HepG2 (cell line): ENCODE results near the gene ADCY6. TPM values are rescaled to one million over a fixed set of nuclear protein-coding genes. Genes with fewer than 3 reads are reported as not detected.

Source experiments
- ATAC-seq: fragments of 200-7000 bp; cut with Tn5 transposase; 3 replicates; pipeline ENCODE4 v1.9.1; 2020; ENCODE audit warnings: mild to moderate bottlenecking, moderate library complexity
- BruUV-seq: library from RNA; stranded (reverse); fragments of 400-500 nt; replicated peaks from 2 replicates; lab custom pipeline; 2021; lab: Mats Ljungman, UMichigan
- CTCF ChIA-PET: fragments of 300-600 bp; formaldehyde crosslinking; extraction: SDS; loops from one replicate; lab custom pipeline; 2021; ENCODE audit warnings: low total read pairs, inconsistent platforms, low intra/inter-chr PET ratio; lab: Yijun Ruan, JAX
- POLR2A ChIA-PET: fragments of 350-600 bp; sonication (Branson Sonifier 250); formaldehyde crosslinking; loops from one replicate; lab custom pipeline; 2020; ENCODE audit warnings: antibody characterized with exemption, inconsistent platforms; lab: Yijun Ruan, JAX
- DNase-seq: peaks from one replicate; pipeline ENCODE4 v3.0.0-alpha.2; 2015; ENCODE audit warnings: low spot score
- FAIRE-seq: peaks from 3 replicates; lab custom pipeline; 2011; peaks lifted over from hg19 to GRCh38; lab: Jason Lieb, UNC
- H2AFZ ChIP-seq: one replicate; pipeline ENCODE4 v1.6.1; 2011; ENCODE audit warnings: low read length, inconsistent platforms
- H3K27ac ChIP-seq: fragments of 300-600 bp; 3 replicates; pipeline ENCODE4 v1.8.0; 2011; ENCODE audit warnings: mixed run types, mild to moderate bottlenecking, mixed read lengths, low read length, inconsistent platforms; ENCODE audit not compliant: insufficient read depth; ENCODE audit errors: extremely low read length
- H3K27me3 ChIP-seq, 2 experiments: fragments of 200-600 bp in 1 of 2; 2 replicates in 1 of 2; 3 replicates in 1 of 2; pipeline versions ENCODE4 v1.6.0 to v1.8.0; 2011; ENCODE audit warnings: low read length in 2 of 2, mild to moderate bottlenecking in 2 of 2, moderate library complexity in 2 of 2, inconsistent platforms in 1 of 2; ENCODE audit not compliant: insufficient read depth in 2 of 2, control insufficient read depth in 1 of 2
- H3K36me3 ChIP-seq, 2 experiments: fragments of 200-600 bp in 1 of 2; replicated peaks in 1 of 2; 2 replicates in 1 of 2; 3 replicates in 1 of 2; pipeline versions ENCODE4 v1.5.1 to v1.8.0; 2011; ENCODE audit warnings: low read length in 2 of 2, inconsistent platforms in 1 of 2; ENCODE audit not compliant: insufficient read depth in 2 of 2, control insufficient read depth in 1 of 2
- H3K4me1 ChIP-seq: 2 replicates; pipeline ENCODE4 v1.5.1; 2012; ENCODE audit warnings: low read length, inconsistent platforms; ENCODE audit not compliant: insufficient read depth
- H3K4me2 ChIP-seq: 2 replicates; pipeline ENCODE4 v1.6.0; 2011; ENCODE audit warnings: low read depth, low read length, inconsistent platforms
- H3K4me3 ChIP-seq, 3 experiments: fragments of 200-600 bp in 1 of 3; sonication (generic), shearing (Covaris generic) in 1 of 3; replicated peaks in 1 of 3; 2 replicates each; pipeline ENCODE4 v1.5.1; 2011 to 2016; ENCODE audit warnings: low read length in 3 of 3, inconsistent platforms in 2 of 3, low read depth in 2 of 3, mild to moderate bottlenecking in 2 of 3, control low read depth in 1 of 3, mixed read lengths in 1 of 3; ENCODE audit not compliant: insufficient read depth in 1 of 3
- H3K79me2 ChIP-seq: one replicate; pipeline ENCODE4 v1.6.1; 2011; ENCODE audit warnings: low read length, inconsistent platforms; ENCODE audit not compliant: insufficient read depth
- H3K9ac ChIP-seq: 2 replicates; pipeline ENCODE4 v1.6.0; 2011; ENCODE audit warnings: mild to moderate bottlenecking, low read depth, low read length, inconsistent platforms; ENCODE audit not compliant: insufficient read depth
- H3K9me3 ChIP-seq: 2 replicates; pipeline ENCODE4 v1.5.1; 2012; ENCODE audit warnings: mild to moderate bottlenecking, low read length
- H4K20me1 ChIP-seq: 2 replicates; pipeline ENCODE4 v1.6.0; 2011; ENCODE audit warnings: inconsistent platforms, mild to moderate bottlenecking, low read length, moderate library complexity; ENCODE audit not compliant: insufficient read depth
- ARID4A ChIP-seq: sonication (generic); formaldehyde crosslinking; IDR thresholded peaks from 2 replicates; pipeline ENCODE4 v1.5.0; 2020; ENCODE audit warnings: mild to moderate bottlenecking, missing genetic modification reagents, borderline replicate concordance
- DMAP1 ChIP-seq: IDR thresholded peaks from 2 replicates; pipeline ENCODE4 v1.6.1; 2016
- FUBP1 ChIP-seq: sonication (generic); formaldehyde crosslinking; IDR thresholded peaks from 2 replicates; pipeline ENCODE4 v1.5.1; 2020; ENCODE audit warnings: missing genetic modification reagents, mild to moderate bottlenecking, borderline replicate concordance
- GTF2F1 ChIP-seq: fragments of 150-350 bp; IDR thresholded peaks from 2 replicates; pipeline ENCODE4 v1.6.1; 2014; ENCODE audit warnings: low read length
- MBD4 ChIP-seq: IDR thresholded peaks from 2 replicates; pipeline ENCODE4 v1.6.1; 2012; ENCODE audit warnings: low read length, inconsistent platforms, borderline replicate concordance
- MXD1 ChIP-seq: sonication (generic); formaldehyde crosslinking; IDR thresholded peaks from 2 replicates; pipeline ENCODE4 v1.4.0; 2020; ENCODE audit warnings: mild to moderate bottlenecking, missing genetic modification reagents
- SUZ12 ChIP-seq: fragments of 150-350 bp; IDR thresholded peaks from 2 replicates; pipeline ENCODE4 v1.6.1; 2014; ENCODE audit warnings: low read depth, low read length
- TAF15 ChIP-seq: fragments of 200-400 bp; formaldehyde crosslinking; IDR thresholded peaks from one replicate; pipeline ENCODE4 v1.6.1; 2018; ENCODE audit warnings: mild to moderate bottlenecking, low read depth, low read length; ENCODE audit not compliant: poor library complexity, severe bottlenecking
- TARDBP ChIP-seq: sonication (generic); formaldehyde crosslinking; IDR thresholded peaks from 2 replicates; pipeline ENCODE4 v1.8.0; 2022; ENCODE audit warnings: mild to moderate bottlenecking, missing genetic modification reagents
- TEAD2 ChIP-seq: sonication (generic); formaldehyde crosslinking; IDR thresholded peaks from 2 replicates; pipeline ENCODE4 v1.9.0; 2021; ENCODE audit warnings: missing genetic modification reagents
- TEAD3 ChIP-seq: optimal IDR thresholded peaks from 2 replicates; pipeline ENCODE3; 2016; ENCODE audit warnings: borderline replicate concordance
- ZBTB14 ChIP-seq: sonication (generic); formaldehyde crosslinking; IDR thresholded peaks from 2 replicates; pipeline ENCODE4 v1.4.0; 2020; ENCODE audit warnings: missing genetic modification reagents
- ZBTB3 ChIP-seq: sonication (generic); formaldehyde crosslinking; IDR thresholded peaks from 2 replicates; pipeline ENCODE4 v1.4.0; 2020; ENCODE audit warnings: low read depth, mild to moderate bottlenecking, moderate library complexity, missing genetic modification reagents, borderline replicate concordance
- ZNF10 ChIP-seq: sonication (generic); formaldehyde crosslinking; IDR thresholded peaks from 2 replicates; pipeline ENCODE4 v1.4.0; 2020; ENCODE audit warnings: mild to moderate bottlenecking, low read depth, missing genetic modification reagents, borderline replicate concordance
- ZNF274 ChIP-seq: sonication (generic); formaldehyde crosslinking; IDR thresholded peaks from 2 replicates; pipeline ENCODE4 v1.5.1; 2020; ENCODE audit warnings: mild to moderate bottlenecking, missing genetic modification reagents
- ZNF3 ChIP-seq: IDR thresholded peaks from 2 replicates; pipeline ENCODE4 v1.7.0; 2017; ENCODE audit warnings: inconsistent platforms
- ZNF556 ChIP-seq: sonication (generic); formaldehyde crosslinking; IDR thresholded peaks from 2 replicates; pipeline ENCODE4 v1.4.0; 2020; ENCODE audit warnings: mild to moderate bottlenecking, missing genetic modification reagents, borderline replicate concordance
- WGBS: methylation state at CpG from one replicate; pipeline ENCODE4 v1.1.6; 2017; ENCODE audit warnings: low lambda C conversion rate; 5-methylcytosine and 5-hydroxymethylcytosine counted together
- in situ Hi-C: cut with HindIII; loops from 2 replicates; pipeline ENCODE4 v1.10.0; 2017; ENCODE audit warnings: low pct_unique_long_range_greater_than_20kb; ENCODE audit not compliant: extremely low pct_ligation_motif_present
- intact Hi-C: fragments of 100-400 bp; cut with micrococcal nuclease; formaldehyde crosslinking; loops from one replicate; pipeline ENCODE4 v1.10.0; 2022; ENCODE audit not compliant: unreplicated experiment
- polyA plus RNA-seq, 8 experiments: library from polyadenylated mRNA; depleted of rRNA in 3 of 8; stranded (reverse) in 7 of 8; unstranded in 1 of 8; fragments of >200 nt; fragmentation: Illumina TruSeq in 4 of 8; extraction: Trizol in 4 of 8; gene quantifications; 2 replicates each; pipeline versions ENCODE4 v1.2.1 to v1.2.3, GENCODE V29; 2011 to 2016; ENCODE audit warnings: low read depth in 4 of 8, missing spikeins in 1 of 8, mixed read lengths in 1 of 8; ENCODE audit not compliant: insufficient read depth in 1 of 8
- total RNA-seq, 5 experiments: library from RNA; depleted of rRNA; stranded (reverse); fragments of >200 nt; fragmentation: Illumina TruSeq; extraction: Trizol; gene quantifications; 2 replicates each; pipeline ENCODE4 v1.2.3, GENCODE V29; 2016; ENCODE audit warnings: low read depth in 1 of 5

The ADCY6 gene
- total and polyA plus RNA-seq, 2 of the 13 experiments (the other 11 are each of a cell fraction or from before 2014, with no cell fraction given) = 10.6 to 11.8 TPM

GRCh38 chr12:48787791-48788523, 932 bp downstream of the ADCY6 start:
- H3K9me3 ChIP-seq = no peaks in the 10 kb centered on the region
- H3K36me3 ChIP-seq = 0 out of 5 replicates have a peak, but pooled peaks cover 0 to 5% of the 10 kb centered on the region in 2 experiments
- H2AFZ ChIP-seq = no peak overlapping the region
- peak; percentile 13 for ATAC-seq
- peak overlapping the region; percentile 70 to 90 (median 73) for H3K4me3 ChIP-seq
- WGBS = 5% methylated on average over 10 of the region's 11 CpGs
- no peak for DNase-seq
- in situ Hi-C loops (no loop called here), intact Hi-C loops (no loop called here)
- FAIRE-seq = no peak
- peaks cover 3% of the 10 kb centered on the region for H3K79me2 ChIP-seq
- ChIA-PET CTCF (no interaction called here), POLR2A (interaction anchor here (2.0 kb wide), 1 partner anchor 106 kb away, joined by 6 read pairs; the partner anchor contains the start of gene KANSL2)
- peaks cover 29% of the 10 kb centered on the region for H3K4me1 ChIP-seq
- no peak overlapping the region for H3K27ac ChIP-seq
- H4K20me1 ChIP-seq = no peaks in the 10 kb centered on the region
- peak overlapping the region; percentile 90 for H3K4me2 ChIP-seq
- H3K27me3 ChIP-seq = no peaks in the 10 kb centered on the region
- H3K9ac ChIP-seq = peak overlapping the region; percentile 73; the same call in 1 of the 2 replicates
- BruUV-seq = no TSS peak
- no peak for TF ChIP-seq TAF15
- 0 out of 2 replicates have a peak, but pooled peaks have one; percentile 1 for TF ChIP-seq ARID4A (CRISPR knock-in tag)
- TF ChIP-seq DMAP1 (CRISPR knock-in tag) = 0 out of 2 replicates have a peak, but pooled peaks have one; percentile 26
- TF ChIP-seq TEAD2 (CRISPR knock-in tag) = no peak
- no peak for TF ChIP-seq ZNF10 (CRISPR knock-in tag)
- TF ChIP-seq MBD4 = no peak
- no peak for TF ChIP-seq ZNF556 (CRISPR knock-in tag)
- TF ChIP-seq ZBTB14 (CRISPR knock-in tag) = no peak
- TF ChIP-seq ZNF3 (CRISPR knock-in tag) = no peak
- no peak for TF ChIP-seq ZBTB3 (CRISPR knock-in tag)
- TF ChIP-seq FUBP1 = no peak
- no peak for TF ChIP-seq ZNF274 (CRISPR knock-in tag)
- TF ChIP-seq TARDBP (CRISPR knock-in tag) = 0 out of 2 replicates have a peak, but pooled peaks have one; percentile 12
- peak; percentile 11 for TF ChIP-seq TEAD3 (CRISPR knock-in tag)
- no peak for TF ChIP-seq GTF2F1
- TF ChIP-seq SUZ12 = no peak
- no peak for TF ChIP-seq MXD1 (CRISPR knock-in tag)
